SK-N-SH treated with all-trans-retinoic acid at 6 μM for 48 hours (cell line): ENCODE measurements around the gene TNS1.

Source experiments
- ATAC-seq: fragments of 200-7000 bp; cut with Tn5 transposase; 3 replicates; pipeline ENCODE4 v1.9.1; 2020; ENCODE audit warnings: mild to moderate bottlenecking, moderate library complexity
- BACH2 ChIP-seq: fragments of 250-450 bp; sonication (Bioruptor Pico); IDR thresholded peaks from 2 replicates; pipeline ENCODE4 v1.9.0; 2021; ENCODE audit warnings: mild to moderate bottlenecking, borderline replicate concordance
- CSDC2 ChIP-seq: fragments of 250-450 bp; sonication (Bioruptor Pico); IDR thresholded peaks from 2 replicates; pipeline ENCODE4 v1.5.0; 2020; ENCODE audit warnings: mild to moderate bottlenecking, moderate library complexity
- ISL1 ChIP-seq: fragments of 250-450 bp; sonication (Bioruptor Pico); IDR thresholded peaks from 2 replicates; pipeline ENCODE4 v2.1.2; 2022; ENCODE audit warnings: mild to moderate bottlenecking, moderate library complexity
- OSR1 ChIP-seq: fragments of 250-450 bp; sonication (Bioruptor Pico); IDR thresholded peaks from 2 replicates; pipeline ENCODE4 v1.8.0; 2022; ENCODE audit warnings: moderate library complexity, mild to moderate bottlenecking, inconsistent platforms
- POU6F1 ChIP-seq: fragments of 250-450 bp; sonication (Bioruptor Pico); IDR thresholded peaks from 2 replicates; pipeline ENCODE4 v1.8.0; 2021; ENCODE audit warnings: low read depth, mild to moderate bottlenecking, moderate library complexity, borderline replicate concordance
- TCF4 ChIP-seq: fragments of 250-450 bp; sonication (Bioruptor Pico); IDR thresholded peaks from 2 replicates; pipeline ENCODE4 v1.8.0; 2021; ENCODE audit warnings: mild to moderate bottlenecking, moderate library complexity, borderline replicate concordance
- TOX ChIP-seq: fragments of 250-450 bp; sonication (Bioruptor Pico); IDR thresholded peaks from 2 replicates; pipeline ENCODE4 v1.8.0; 2021; ENCODE audit warnings: mild to moderate bottlenecking, moderate library complexity, borderline replicate concordance
- TSHZ2 ChIP-seq: fragments of 250-450 bp; sonication (Bioruptor Pico); IDR thresholded peaks from 2 replicates; pipeline ENCODE4 v1.5.0; 2020; ENCODE audit warnings: mild to moderate bottlenecking, moderate library complexity
- ZC3H10 ChIP-seq: fragments of 250-450 bp; sonication (Bioruptor Pico); IDR thresholded peaks from 2 replicates; pipeline ENCODE4 v1.5.1; 2021; ENCODE audit warnings: mild to moderate bottlenecking, moderate library complexity
- ZFP30 ChIP-seq: fragments of 450-650 bp; formaldehyde crosslinking; IDR thresholded peaks from 2 replicates; pipeline ENCODE4 v1.5.0; 2022; ENCODE audit warnings: mild to moderate bottlenecking, moderate library complexity
- ZNF565 ChIP-seq: fragments of 450-650 bp; formaldehyde crosslinking; conservative IDR thresholded peaks from 2 replicates; pipeline ENCODE4 v1.5.0; 2020; ENCODE audit warnings: low read depth, mild to moderate bottlenecking, moderate library complexity
- ZNF70 ChIP-seq: fragments of 450-650 bp; formaldehyde crosslinking; IDR thresholded peaks from 2 replicates; pipeline ENCODE4 v1.5.0; 2020; ENCODE audit warnings: mild to moderate bottlenecking, moderate library complexity
- ZNF8 ChIP-seq: fragments of 450-650 bp; formaldehyde crosslinking; IDR thresholded peaks from 2 replicates; pipeline ENCODE4 v1.5.0; 2020; ENCODE audit warnings: mild to moderate bottlenecking, moderate library complexity
- TF ChIP-seq, protein P1 (sequence below): fragments of 250-450 bp; sonication (Bioruptor Pico); IDR thresholded peaks from 2 replicates; pipeline ENCODE4 v1.8.0; 2020; ENCODE audit warnings: mild to moderate bottlenecking, moderate library complexity, borderline replicate concordance
- TF ChIP-seq, protein P2 (sequence below): fragments of 250-450 bp; sonication (Bioruptor Pico); IDR thresholded peaks from 2 replicates; pipeline ENCODE4 v1.5.1; 2021; ENCODE audit warnings: mild to moderate bottlenecking, moderate library complexity

The TNS1 gene

GRCh38 chr2:217797165-217797564, 205.6 kb downstream of the TNS1 start:
- TF ChIP-seq ZFP30: no peak
- TF ChIP-seq ZNF565 (CRISPR knock-in tag): no peak
- TF ChIP-seq ZNF8: no peak
- TF ChIP-seq TSHZ2 (CRISPR knock-in tag): no peak
- TF ChIP-seq, protein P1, sequence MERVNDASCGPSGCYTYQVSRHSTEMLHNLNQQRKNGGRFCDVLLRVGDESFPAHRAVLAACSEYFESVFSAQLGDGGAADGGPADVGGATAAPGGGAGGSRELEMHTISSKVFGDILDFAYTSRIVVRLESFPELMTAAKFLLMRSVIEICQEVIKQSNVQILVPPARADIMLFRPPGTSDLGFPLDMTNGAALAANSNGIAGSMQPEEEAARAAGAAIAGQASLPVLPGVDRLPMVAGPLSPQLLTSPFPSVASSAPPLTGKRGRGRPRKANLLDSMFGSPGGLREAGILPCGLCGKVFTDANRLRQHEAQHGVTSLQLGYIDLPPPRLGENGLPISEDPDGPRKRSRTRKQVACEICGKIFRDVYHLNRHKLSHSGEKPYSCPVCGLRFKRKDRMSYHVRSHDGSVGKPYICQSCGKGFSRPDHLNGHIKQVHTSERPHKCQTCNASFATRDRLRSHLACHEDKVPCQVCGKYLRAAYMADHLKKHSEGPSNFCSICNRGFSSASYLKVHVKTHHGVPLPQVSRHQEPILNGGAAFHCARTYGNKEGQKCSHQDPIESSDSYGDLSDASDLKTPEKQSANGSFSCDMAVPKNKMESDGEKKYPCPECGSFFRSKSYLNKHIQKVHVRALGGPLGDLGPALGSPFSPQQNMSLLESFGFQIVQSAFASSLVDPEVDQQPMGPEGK: no peak
- no peak for TF ChIP-seq ZNF70
- no peak for TF ChIP-seq CSDC2 (CRISPR knock-in tag)
- no peak; the same call in 2 of the 3 replicates for ATAC-seq

DNA sequence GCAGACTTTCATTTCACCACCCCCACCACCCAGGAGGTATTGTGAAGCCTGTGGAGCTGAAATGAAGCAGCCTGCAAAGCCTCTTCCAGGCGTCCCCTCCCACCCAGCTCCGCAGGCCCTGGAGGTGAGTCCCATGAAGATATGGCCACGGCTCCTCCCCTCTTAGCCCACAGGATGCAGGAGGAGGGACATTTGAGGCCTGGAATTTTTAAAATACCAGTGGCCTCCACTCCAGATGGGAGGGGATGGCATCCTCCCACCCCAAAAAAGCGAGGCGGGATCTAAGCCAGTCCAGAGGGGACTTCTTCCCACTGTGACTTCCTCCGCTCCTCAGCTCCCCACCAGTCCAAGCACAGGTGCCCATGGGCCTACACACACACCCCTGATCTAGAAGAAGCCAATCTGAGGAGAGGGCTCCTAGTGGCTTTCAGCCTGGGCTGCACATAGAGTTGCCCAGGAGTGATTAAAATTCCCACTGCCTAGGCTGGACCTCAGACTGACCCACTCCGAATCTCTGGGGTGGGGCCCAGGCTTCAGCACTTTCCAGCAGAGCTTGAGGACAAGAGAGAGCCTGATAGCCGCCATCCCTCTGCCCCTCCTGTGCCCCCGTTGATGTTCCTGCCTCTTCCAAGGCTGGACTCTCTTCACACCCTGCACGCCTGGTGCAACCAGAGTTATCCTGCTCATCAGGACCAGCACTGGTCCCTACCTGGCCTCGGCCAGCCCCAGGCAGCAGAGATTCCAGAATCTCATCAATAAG, 206.9 kb downstream of the TNS1 start:
- TF ChIP-seq CSDC2 (CRISPR knock-in tag): no peak
- TF ChIP-seq OSR1 (CRISPR knock-in tag): no peak
- TF ChIP-seq TOX (CRISPR knock-in tag): no peak
- no peak for TF ChIP-seq POU6F1 (CRISPR knock-in tag)
- TF ChIP-seq, protein P1: no peak
- no peak for TF ChIP-seq ZNF70
- no peak for TF ChIP-seq TCF4 (CRISPR knock-in tag)
- TF ChIP-seq ISL1 (CRISPR knock-in tag): no peak
- TF ChIP-seq ZNF565 (CRISPR knock-in tag): no peak
- TF ChIP-seq BACH2 (CRISPR knock-in tag): no peak
- TF ChIP-seq, all 23 proteins: peak for 0
- ATAC-seq: no peak; the same call in 1 of the 3 replicates

GRCh38 chr2:217795067-217795466, 207.7 kb downstream of the TNS1 start:
- no peak for TF ChIP-seq ZC3H10 (CRISPR knock-in tag)
- no peak for TF ChIP-seq TSHZ2 (CRISPR knock-in tag)
- no peak for TF ChIP-seq BACH2 (CRISPR knock-in tag)
- TF ChIP-seq, protein P2, sequence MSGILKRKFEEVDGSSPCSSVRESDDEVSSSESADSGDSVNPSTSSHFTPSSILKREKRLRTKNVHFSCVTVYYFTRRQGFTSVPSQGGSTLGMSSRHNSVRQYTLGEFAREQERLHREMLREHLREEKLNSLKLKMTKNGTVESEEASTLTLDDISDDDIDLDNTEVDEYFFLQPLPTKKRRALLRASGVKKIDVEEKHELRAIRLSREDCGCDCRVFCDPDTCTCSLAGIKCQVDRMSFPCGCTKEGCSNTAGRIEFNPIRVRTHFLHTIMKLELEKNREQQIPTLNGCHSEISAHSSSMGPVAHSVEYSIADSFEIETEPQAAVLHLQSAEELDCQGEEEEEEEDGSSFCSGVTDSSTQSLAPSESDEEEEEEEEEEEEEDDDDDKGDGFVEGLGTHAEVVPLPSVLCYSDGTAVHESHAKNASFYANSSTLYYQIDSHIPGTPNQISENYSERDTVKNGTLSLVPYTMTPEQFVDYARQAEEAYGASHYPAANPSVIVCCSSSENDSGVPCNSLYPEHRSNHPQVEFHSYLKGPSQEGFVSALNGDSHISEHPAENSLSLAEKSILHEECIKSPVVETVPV (CRISPR knock-in tag): no peak
- no peak for ATAC-seq
